Body of pancreas (tissue), 4 donors: ENCODE measurements around the gene SH2D4B.

ENCODE experiments used
- POLR2A ChIP-seq, 3 donors: fragments of 450-650 bp; IDR thresholded peaks; one replicate each; pipeline ENCODE4 v1.6.1; 2016; ENCODE audit warnings: antibody characterized with exemption in 3 of 3, mild to moderate bottlenecking in 2 of 3
- TF ChIP-seq, protein P1 (sequence below), 7 experiments: fragments of 450-650 bp in 4 of 7; fragments of 200-600 bp in 3 of 7; sonication (generic) in 3 of 7; IDR thresholded peaks; one replicate each; pipeline ENCODE4 v1.5.1; 2016 to 2019; ENCODE audit warnings: antibody characterized with exemption in 7 of 7

DNA sequence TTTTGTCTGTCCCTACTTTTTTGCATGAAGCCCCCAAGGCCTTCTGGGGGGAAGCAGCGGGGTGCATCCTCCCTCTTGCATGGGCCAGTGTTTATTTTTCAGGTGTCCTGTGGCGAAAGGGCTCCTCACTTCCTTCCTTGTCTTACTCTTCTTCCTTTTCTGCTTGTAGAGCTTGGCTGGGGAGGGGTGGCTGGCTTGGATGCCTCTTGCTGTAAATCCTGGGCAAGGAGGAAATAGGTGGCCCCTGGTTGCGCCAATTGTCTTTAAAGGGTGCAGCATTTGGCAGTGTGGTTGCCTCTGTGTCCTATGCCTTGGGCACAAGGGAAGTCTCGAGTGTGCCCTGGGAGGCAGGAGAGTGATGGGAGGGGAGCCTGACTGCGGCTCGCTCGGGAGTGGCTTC lies 95.0 kb downstream of the SH2D4B start:
- TF ChIP-seq, protein P1, sequence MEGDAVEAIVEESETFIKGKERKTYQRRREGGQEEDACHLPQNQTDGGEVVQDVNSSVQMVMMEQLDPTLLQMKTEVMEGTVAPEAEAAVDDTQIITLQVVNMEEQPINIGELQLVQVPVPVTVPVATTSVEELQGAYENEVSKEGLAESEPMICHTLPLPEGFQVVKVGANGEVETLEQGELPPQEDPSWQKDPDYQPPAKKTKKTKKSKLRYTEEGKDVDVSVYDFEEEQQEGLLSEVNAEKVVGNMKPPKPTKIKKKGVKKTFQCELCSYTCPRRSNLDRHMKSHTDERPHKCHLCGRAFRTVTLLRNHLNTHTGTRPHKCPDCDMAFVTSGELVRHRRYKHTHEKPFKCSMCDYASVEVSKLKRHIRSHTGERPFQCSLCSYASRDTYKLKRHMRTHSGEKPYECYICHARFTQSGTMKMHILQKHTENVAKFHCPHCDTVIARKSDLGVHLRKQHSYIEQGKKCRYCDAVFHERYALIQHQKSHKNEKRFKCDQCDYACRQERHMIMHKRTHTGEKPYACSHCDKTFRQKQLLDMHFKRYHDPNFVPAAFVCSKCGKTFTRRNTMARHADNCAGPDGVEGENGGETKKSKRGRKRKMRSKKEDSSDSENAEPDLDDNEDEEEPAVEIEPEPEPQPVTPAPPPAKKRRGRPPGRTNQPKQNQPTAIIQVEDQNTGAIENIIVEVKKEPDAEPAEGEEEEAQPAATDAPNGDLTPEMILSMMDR (IDR thresholded peaks at IDR 0.05): no peak
- no peak for TF ChIP-seq POLR2A (IDR thresholded peaks at IDR 0.05)
